ENCODE results near the gene PAFAH2.

PAFAH2 gene

GRCh38 chr1:25997828-25998761, at the start of gene PAFAH2:
PAFAH2 (minus strand) TSS chr1:25998063; CDS start chr1:25990816, 7,247 bp downstream.
- DNase-seq: peak; percentile 99

GRCh38 chr1:26047278-26047874, 49.5 kb upstream of the PAFAH2 start:
- no peak for DNase-seq

- no peak for DNase-seq
Observed at GRCh38 chr1:26046246-26047095, 48.6 kb upstream of the PAFAH2 start.

- no peak for DNase-seq
Observed at GRCh38 chr1:26045722-26046245, 47.9 kb upstream of the PAFAH2 start, which contains the start of gene SLC30A2. SLC30A2 (minus strand) TSS chr1:26046118; CDS start chr1:26045896, 222 bp downstream.

- DNase-seq: no peak
Observed at GRCh38 chr1:26044971-26045721, 47.3 kb upstream of the PAFAH2 start.

- no peak for DNase-seq
Observed at GRCh38 chr1:26044414-26044813, 46.6 kb upstream of the PAFAH2 start.

- DNase-seq: no peak
Observed at GRCh38 chr1:26043765-26044164, 45.9 kb upstream of the PAFAH2 start.

- no peak for DNase-seq
Observed at GRCh38 chr1:26041978-26042377, 44.1 kb upstream of the PAFAH2 start.

GRCh38 chr1:26041401-26041800, 43.5 kb upstream of the PAFAH2 start:
- DNase-seq: no peak

GRCh38 chr1:26038904-26039303, 41.0 kb upstream of the PAFAH2 start:
- no peak for DNase-seq

GRCh38 chr1:26038477-26038876, 40.6 kb upstream of the PAFAH2 start:
- no peak for DNase-seq

- no peak for DNase-seq
Observed at GRCh38 chr1:26037904-26038303, 40.0 kb upstream of the PAFAH2 start.

GRCh38 chr1:26036756-26037281, 39.0 kb upstream of the PAFAH2 start:
- no peak for DNase-seq

GRCh38 chr1:26035959-26036755, 38.3 kb upstream of the PAFAH2 start:
- DNase-seq: peak; percentile 83

GRCh38 chr1:26035203-26035958, 37.5 kb upstream of the PAFAH2 start:
- DNase-seq: peak; percentile 91

GRCh38 chr1:26034504-26035202, 36.8 kb upstream of the PAFAH2 start:
- no peak for DNase-seq

GRCh38 chr1:26032656-26033357, 34.9 kb upstream of the PAFAH2 start:
- no peak for DNase-seq

- no peak for DNase-seq
Observed at GRCh38 chr1:26031611-26032220, 33.9 kb upstream of the PAFAH2 start.

Measured in midbrain (tissue), 1 donor.